Stimulated activated CD8-positive, alpha-beta memory T cell treated with anti-CD3 and anti-CD28 coated beads, Interleukin-15, amount 100 ng/mL, for 1 hour (primary cell): ENCODE measurements around the gene OR2C3.
"Not testable (repeated sequence)": the region's sequence is repeated elsewhere in the genome, so short reads cannot be mapped to it uniquely, and the experiment has no call there.

Experiments used
- DNase-seq: peaks from one replicate; pipeline ENCODE4 v3.0.0-alpha.2; 2020; ENCODE audit warnings: low read depth

OR2C3 gene

DNA sequence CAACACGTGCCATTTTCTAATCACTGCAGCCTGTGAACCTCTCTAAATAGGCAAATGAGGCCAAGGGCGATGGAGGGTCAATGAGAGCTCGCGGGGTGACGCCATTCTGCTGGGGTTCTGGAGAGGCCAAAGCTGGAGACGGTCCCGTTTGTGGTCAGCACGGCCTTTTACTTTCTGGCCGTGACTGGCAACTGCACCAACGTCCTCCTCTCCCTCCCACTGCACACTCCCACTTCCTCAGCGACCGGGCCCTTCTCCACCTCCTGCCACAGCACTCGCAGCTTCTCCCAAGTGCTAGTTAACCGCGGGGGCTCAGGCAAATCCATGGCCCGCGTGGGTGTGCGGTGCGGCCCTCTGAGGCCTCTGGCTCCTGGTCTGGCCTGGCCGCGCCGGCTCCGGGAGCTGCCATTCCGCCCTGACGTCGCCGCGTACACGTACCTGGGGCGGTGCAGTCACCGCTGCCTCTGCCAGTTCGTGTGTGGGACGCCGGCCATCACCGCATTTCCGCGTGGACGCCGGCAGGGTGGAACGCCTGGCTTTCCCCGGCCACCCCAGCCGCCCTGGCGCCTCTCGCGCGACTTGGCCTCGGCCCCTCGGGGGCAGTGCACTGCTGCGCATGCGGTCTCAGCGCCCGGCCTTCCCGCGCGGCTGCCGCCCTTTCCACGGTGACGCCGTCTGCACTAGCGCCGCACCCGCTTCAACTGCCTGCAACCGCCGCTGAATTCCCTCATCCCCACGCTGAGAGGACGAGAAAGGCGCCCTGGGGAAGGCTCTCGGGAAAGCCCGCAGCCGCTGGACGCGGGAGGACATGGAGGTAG lies 18.2 kb downstream of the OR2C3 start:
- DNase-seq: no peak

- DNase-seq: no peak
Measured at GRCh38 chr1:247506831-247507230, 29.4 kb downstream of the OR2C3 start.

GRCh38 chr1:247500865-247501264 lies 35.4 kb downstream of the OR2C3 start:
- no peak for DNase-seq

- DNase-seq: no peak
Measured at GRCh38 chr1:247496581-247497285, 39.5 kb downstream of the OR2C3 start.

DNA sequence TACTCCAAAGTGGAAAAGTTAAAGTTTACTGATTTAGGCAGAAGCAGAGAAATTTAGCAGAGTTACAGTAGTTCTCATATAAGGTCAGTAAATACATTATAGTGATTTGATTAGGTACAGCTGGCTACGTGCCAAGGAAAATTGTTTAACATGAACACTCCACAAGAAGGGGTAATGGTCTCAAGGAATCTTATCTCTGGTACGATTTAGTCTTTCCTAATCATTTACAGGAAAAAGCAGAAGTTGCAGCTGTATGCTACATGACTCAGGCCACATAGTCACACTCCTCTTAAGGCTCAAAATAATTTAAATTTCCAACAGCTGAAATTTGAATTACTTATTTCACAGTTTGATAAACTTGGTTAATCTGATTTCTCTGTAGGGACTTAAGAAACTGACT lies 41.5 kb downstream of the OR2C3 start:
- no peak for DNase-seq

- DNase-seq: no peak
Measured at GRCh38 chr1:247493106-247493505, 43.1 kb downstream of the OR2C3 start.

- no peak for DNase-seq
Measured at GRCh38 chr1:247491328-247491727, 44.9 kb downstream of the OR2C3 start.

- DNase-seq: no peak
Measured at GRCh38 chr1:247487057-247487456, 49.2 kb downstream of the OR2C3 start.

DNA sequence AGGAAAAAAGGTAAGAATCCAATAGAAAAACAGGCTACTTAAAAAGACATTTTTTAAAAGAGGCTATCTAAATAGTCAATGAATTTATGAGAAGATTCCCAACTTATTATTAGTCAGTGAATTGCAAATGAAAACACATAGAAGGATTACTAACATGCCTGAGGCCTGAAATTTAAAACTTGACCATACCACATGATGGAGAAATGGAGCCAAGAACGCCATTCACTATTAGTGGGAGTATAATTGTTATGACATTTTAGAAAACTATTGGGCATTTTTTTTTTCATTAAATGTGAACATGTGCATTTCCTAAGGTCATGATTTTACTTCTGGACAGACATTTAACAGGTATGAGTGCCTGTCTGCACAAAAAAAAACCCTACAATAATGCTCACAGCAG lies 53.5 kb downstream of the OR2C3 start:
- no peak for DNase-seq

DNA sequence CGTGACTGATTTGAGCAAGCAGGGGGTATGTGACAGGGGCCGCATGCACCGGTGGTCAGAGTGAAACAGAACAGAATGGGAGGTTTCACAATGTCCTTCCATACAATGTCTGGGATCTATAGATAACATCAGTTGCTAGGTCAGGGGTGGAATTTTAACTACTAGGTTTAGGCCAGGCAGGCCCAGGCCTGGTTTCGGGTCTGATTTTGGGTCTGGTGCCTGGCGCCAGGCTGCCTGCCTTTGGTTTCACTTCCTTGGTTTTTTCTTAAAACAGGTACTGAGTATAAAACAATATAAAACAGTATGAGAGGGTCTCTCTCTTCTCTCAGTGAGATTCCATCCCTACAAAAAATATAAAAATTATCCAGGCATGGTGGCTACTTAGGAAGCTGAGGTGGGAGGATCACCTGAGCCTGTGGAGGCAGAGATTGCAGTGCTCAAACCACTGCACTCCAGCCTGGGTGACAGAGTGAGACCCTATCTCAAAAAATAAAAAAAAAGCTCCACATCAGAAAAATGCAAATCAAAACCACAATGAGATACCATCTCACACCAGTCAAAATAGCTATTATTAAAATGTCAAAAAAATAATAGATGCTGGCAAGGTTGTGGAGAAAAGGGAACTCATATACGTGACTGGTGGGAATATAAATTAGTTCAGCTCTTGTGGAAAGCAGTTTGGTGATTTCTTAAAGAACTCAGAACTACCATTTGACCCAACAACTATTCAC lies 59.7 kb downstream of the OR2C3 start:
- DNase-seq: not testable (repeated sequence)

GRCh38 chr1:247475793-247476192 lies 60.4 kb downstream of the OR2C3 start:
- DNase-seq: no peak
